ENCODE data around the gene TBXA2R. TPM values are rescaled to one million over a fixed set of nuclear protein-coding genes. Genes with fewer than 3 reads are reported as not detected.

The TBXA2R gene
- total and polyA plus RNA-seq, 4 donors: 1.7 to 6.0 (median 5.4) TPM

DNA sequence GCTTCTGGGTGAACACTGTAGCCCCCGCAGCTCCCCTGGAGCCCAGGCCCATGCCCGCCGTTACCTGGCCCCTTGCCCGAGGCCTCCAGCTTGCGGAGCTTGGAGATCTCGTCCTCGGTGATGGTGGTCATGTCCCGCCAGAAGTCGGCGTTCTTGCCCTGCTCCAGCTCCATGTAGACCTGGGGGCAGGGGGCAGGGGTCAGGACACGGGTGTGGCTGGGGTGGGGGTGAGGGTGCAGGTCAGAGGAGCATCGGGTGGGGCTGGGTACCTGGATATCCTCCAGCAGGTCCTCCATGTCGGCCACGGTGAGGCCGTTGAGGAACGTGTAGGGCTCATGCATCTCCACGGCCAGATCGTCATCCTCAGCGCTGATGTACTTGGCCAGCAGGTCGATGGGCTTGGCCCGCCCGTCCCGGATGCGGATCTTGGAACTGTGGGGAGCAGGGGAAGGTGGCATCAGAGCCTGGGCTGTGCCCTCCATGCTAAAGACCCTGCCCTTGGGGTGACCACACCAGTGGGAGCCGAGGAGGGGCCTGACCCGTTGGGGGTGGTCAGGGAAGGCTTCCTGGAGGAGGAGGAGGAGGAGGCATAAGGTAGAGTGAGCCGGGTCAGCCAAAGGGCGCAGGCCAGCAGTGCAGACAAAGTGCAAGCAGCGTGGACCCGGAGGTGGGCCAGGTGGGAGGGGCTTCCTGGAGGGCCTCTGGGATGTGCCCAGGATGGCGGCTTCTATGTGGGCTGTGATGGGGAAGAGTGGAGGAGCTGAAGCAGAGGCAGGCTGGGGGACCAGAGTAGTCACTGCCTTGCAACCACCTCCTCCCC is 12.3 kb upstream of the TBXA2R start:
- 86% methylated on average over 31 of the region's 31 CpGs for WGBS
- H3K9ac ChIP-seq (ENCODE audit: low read depth in 1 of 2, low read length in 2 of 2): no peak overlapping the region
- no peaks in the 10 kb centered on the region for H3K9me3 ChIP-seq (ENCODE audit: control insufficient read depth in 4 of 4, low read length in 3 of 4)
- H3K27ac ChIP-seq (ENCODE audit: low read depth in 1 of 2, low read length in 2 of 2): no peak overlapping the region
- DNase-seq (ENCODE audit: low spot score): no peak
- TF ChIP-seq, protein P1, sequence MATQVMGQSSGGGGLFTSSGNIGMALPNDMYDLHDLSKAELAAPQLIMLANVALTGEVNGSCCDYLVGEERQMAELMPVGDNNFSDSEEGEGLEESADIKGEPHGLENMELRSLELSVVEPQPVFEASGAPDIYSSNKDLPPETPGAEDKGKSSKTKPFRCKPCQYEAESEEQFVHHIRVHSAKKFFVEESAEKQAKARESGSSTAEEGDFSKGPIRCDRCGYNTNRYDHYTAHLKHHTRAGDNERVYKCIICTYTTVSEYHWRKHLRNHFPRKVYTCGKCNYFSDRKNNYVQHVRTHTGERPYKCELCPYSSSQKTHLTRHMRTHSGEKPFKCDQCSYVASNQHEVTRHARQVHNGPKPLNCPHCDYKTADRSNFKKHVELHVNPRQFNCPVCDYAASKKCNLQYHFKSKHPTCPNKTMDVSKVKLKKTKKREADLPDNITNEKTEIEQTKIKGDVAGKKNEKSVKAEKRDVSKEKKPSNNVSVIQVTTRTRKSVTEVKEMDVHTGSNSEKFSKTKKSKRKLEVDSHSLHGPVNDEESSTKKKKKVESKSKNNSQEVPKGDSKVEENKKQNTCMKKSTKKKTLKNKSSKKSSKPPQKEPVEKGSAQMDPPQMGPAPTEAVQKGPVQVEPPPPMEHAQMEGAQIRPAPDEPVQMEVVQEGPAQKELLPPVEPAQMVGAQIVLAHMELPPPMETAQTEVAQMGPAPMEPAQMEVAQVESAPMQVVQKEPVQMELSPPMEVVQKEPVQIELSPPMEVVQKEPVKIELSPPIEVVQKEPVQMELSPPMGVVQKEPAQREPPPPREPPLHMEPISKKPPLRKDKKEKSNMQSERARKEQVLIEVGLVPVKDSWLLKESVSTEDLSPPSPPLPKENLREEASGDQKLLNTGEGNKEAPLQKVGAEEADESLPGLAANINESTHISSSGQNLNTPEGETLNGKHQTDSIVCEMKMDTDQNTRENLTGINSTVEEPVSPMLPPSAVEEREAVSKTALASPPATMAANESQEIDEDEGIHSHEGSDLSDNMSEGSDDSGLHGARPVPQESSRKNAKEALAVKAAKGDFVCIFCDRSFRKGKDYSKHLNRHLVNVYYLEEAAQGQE (IDR thresholded peaks at IDR 0.05): no peak
- TF ChIP-seq EGR1 (IDR thresholded peaks at IDR 0.05; ENCODE audit: low read depth in 2 of 2): no peak
- no peak for TF ChIP-seq JUND (IDR thresholded peaks at IDR 0.05)
- TF ChIP-seq TAF1 (conservative IDR thresholded peaks at IDR 0.05): no peak
- H3K27me3 ChIP-seq (ENCODE audit: control insufficient read depth in 4 of 4, insufficient read depth in 4 of 4, low read length in 3 of 4): no peaks in the 10 kb centered on the region
- H3K36me3 ChIP-seq (ENCODE audit: control insufficient read depth in 4 of 4, insufficient read depth in 3 of 4, low read depth in 1 of 4, low read length in 3 of 4): peaks cover 0 to 30% (median 6%) of the 10 kb centered on the region in 4 donors
- H3K4me1 ChIP-seq (ENCODE audit: control insufficient read depth in 4 of 4, insufficient read depth in 4 of 4, low read length in 3 of 4): peaks cover 0 to 1% (median 0%) of the 10 kb centered on the region in 4 donors
- no peak overlapping the region for H3K4me3 ChIP-seq (ENCODE audit: low read depth in 1 of 3, low read length in 3 of 3)

DNA sequence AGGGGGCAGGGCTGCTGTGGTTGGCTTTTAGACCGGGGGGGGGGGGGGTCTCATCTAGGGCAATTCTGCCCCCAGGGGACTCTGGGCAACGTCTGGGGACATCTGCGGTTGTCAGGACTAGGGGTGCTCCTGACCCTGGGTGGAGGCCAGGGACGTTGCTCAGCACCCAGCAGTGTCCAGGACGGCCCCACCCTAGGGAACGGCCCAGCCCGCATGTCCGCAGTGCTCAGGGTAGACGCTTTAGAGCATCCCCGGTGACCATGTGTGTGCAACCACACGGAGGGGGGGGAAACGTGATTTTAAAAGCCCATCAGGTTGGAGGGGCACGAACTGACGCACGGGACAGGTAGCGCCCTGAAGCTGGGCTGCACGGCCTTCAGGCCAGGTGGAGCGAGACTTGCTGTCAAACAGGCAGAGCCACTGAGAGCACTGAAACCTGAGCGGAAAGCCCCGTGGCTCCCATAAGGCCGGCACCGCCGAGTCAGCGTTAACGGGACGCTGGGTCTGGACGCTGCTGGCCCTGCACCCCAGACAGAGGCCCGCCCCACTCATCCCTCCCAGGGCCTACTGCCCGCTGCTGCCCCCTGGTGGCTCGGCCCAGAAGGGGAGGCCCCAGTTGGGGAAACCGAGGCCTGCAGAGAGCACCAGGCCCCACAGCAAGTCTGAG is 11.6 kb upstream of the TBXA2R start:
- Histone ChIP-seq H3K9me3 (ENCODE audit: control insufficient read depth in 4 of 4, low read length in 3 of 4) (no peaks in the 10 kb centered on the region), H3K9ac (ENCODE audit: low read depth in 1 of 2, low read length in 2 of 2) (no peak overlapping the region), H3K4me1 (ENCODE audit: control insufficient read depth in 4 of 4, insufficient read depth in 4 of 4, low read length in 3 of 4) (no peaks in the 10 kb centered on the region), H3K36me3 (ENCODE audit: control insufficient read depth in 4 of 4, insufficient read depth in 3 of 4, low read depth in 1 of 4, low read length in 3 of 4) (peaks cover 0 to 27% (median 7%) of the 10 kb centered on the region in 4 donors), H3K4me3 (ENCODE audit: low read depth in 1 of 3, low read length in 3 of 3) (no peak overlapping the region), H3K27me3 (ENCODE audit: control insufficient read depth in 4 of 4, insufficient read depth in 4 of 4, low read length in 3 of 4) (no peaks in the 10 kb centered on the region), H3K27ac (ENCODE audit: low read depth in 1 of 2, low read length in 2 of 2) (no peak overlapping the region)
- TF ChIP-seq RXRA (IDR thresholded peaks at IDR 0.05) (no peak), JUND (IDR thresholded peaks at IDR 0.05) (no peak), SP1 (IDR thresholded peaks at IDR 0.05) (no peak), FOXA1 (IDR thresholded peaks at IDR 0.05) (no peak), RAD21 (IDR thresholded peaks at IDR 0.05) (peak; percentile 77 to 88)
- TF ChIP-seq, protein P2, sequence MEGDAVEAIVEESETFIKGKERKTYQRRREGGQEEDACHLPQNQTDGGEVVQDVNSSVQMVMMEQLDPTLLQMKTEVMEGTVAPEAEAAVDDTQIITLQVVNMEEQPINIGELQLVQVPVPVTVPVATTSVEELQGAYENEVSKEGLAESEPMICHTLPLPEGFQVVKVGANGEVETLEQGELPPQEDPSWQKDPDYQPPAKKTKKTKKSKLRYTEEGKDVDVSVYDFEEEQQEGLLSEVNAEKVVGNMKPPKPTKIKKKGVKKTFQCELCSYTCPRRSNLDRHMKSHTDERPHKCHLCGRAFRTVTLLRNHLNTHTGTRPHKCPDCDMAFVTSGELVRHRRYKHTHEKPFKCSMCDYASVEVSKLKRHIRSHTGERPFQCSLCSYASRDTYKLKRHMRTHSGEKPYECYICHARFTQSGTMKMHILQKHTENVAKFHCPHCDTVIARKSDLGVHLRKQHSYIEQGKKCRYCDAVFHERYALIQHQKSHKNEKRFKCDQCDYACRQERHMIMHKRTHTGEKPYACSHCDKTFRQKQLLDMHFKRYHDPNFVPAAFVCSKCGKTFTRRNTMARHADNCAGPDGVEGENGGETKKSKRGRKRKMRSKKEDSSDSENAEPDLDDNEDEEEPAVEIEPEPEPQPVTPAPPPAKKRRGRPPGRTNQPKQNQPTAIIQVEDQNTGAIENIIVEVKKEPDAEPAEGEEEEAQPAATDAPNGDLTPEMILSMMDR (IDR thresholded peaks at IDR 0.05; ENCODE audit: low read depth, low read length, missing input control): peak; percentile 63
- 64% methylated on average over 31 of the region's 31 CpGs for WGBS
- peak; percentile 69 for DNase-seq (ENCODE audit: low spot score)

DNA sequence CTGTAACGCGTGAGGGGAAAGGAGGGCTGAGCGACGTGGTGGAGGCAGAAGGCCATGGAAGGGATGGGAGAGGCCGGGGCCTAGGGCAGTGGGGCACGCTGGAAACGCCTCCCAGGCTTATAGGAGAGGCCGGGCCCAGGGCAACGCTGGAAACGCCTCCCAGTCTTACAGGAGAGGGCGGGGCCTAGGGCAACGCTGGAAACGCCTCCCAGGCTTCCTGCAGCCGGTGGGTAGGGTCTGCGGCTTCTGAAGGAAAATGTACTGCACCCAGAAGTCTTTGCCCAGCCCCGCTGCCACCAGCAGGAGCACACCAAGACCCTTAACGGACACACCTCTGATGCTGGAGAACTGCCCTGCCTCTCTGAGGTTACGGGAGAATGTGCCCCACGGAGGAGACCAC is 10.8 kb upstream of the TBXA2R start:
- TF ChIP-seq RXRA (IDR thresholded peaks at IDR 0.05): no peak
- no peak for TF ChIP-seq HNF4G (IDR thresholded peaks at IDR 0.05)
- no peak for TF ChIP-seq SP1 (IDR thresholded peaks at IDR 0.05)
- peak in 1 of 2 donors; percentile 8 for TF ChIP-seq RAD21 (IDR thresholded peaks at IDR 0.05)
- TF ChIP-seq, protein P3, sequence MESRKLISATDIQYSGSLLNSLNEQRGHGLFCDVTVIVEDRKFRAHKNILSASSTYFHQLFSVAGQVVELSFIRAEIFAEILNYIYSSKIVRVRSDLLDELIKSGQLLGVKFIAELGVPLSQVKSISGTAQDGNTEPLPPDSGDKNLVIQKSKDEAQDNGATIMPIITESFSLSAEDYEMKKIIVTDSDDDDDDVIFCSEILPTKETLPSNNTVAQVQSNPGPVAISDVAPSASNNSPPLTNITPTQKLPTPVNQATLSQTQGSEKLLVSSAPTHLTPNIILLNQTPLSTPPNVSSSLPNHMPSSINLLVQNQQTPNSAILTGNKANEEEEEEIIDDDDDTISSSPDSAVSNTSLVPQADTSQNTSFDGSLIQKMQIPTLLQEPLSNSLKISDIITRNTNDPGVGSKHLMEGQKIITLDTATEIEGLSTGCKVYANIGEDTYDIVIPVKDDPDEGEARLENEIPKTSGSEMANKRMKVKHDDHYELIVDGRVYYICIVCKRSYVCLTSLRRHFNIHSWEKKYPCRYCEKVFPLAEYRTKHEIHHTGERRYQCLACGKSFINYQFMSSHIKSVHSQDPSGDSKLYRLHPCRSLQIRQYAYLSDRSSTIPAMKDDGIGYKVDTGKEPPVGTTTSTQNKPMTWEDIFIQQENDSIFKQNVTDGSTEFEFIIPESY (IDR thresholded peaks at IDR 0.05): no peak
- TF ChIP-seq, protein P2 (IDR thresholded peaks at IDR 0.05; ENCODE audit: low read depth, low read length, missing input control): no peak
- TF ChIP-seq, protein P4, sequence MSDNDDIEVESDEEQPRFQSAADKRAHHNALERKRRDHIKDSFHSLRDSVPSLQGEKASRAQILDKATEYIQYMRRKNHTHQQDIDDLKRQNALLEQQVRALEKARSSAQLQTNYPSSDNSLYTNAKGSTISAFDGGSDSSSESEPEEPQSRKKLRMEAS (IDR thresholded peaks at IDR 0.05): no peak
- Histone ChIP-seq H3K4me1 (ENCODE audit: control insufficient read depth in 4 of 4, insufficient read depth in 4 of 4, low read length in 3 of 4) (no peaks in the 10 kb centered on the region), H3K9me3 (ENCODE audit: control insufficient read depth in 4 of 4, low read length in 3 of 4) (no peaks in the 10 kb centered on the region), H3K27me3 (ENCODE audit: control insufficient read depth in 4 of 4, insufficient read depth in 4 of 4, low read length in 3 of 4) (no peaks in the 10 kb centered on the region), H3K36me3 (ENCODE audit: control insufficient read depth in 4 of 4, insufficient read depth in 3 of 4, low read depth in 1 of 4, low read length in 3 of 4) (peaks cover 0 to 25% (median 6%) of the 10 kb centered on the region in 4 donors), H3K9ac (ENCODE audit: low read depth in 1 of 2, low read length in 2 of 2) (no peak overlapping the region), H3K27ac (ENCODE audit: low read depth in 1 of 2, low read length in 2 of 2) (no peak overlapping the region), H3K4me3 (ENCODE audit: low read depth in 1 of 3, low read length in 3 of 3) (no peak overlapping the region)
- WGBS: 74% methylated on average over 19 of the region's 19 CpGs
- no peak for DNase-seq (ENCODE audit: low spot score)

Measured in liver (tissue), 9 donors.